Measurements from ENCODE around the gene NQO2. TPM values are rescaled to one million over a fixed set of nuclear protein-coding genes. Genes with fewer than 3 reads are reported as not detected.

The NQO2 gene
- 42.5 and 45.6 TPM in 2 replicates for total RNA-seq

GRCh38 chr6:2999618-3000557, at the start of gene NQO2:
Gene NQO2 (plus strand): TSS chr6:2999894. CDS start chr6:3006553, 6,659 bp downstream.
- Mint-ChIP-seq H3K36me3 (ENCODE audit: low read depth) (peaks cover 18% of the 10 kb centered on the region), H3K4me3 (ENCODE audit: low read depth) (peak within 1 kb of the TSS; percentile 90)

GRCh38 chr6:2950713-2951112, 49.0 kb upstream of the NQO2 start:
- Mint-ChIP-seq H3K36me3 (ENCODE audit: low read depth) (peaks cover 37% of the 10 kb centered on the region), H3K9me3 (no peaks in the 10 kb centered on the region), H3K27me3 (ENCODE audit: low read depth) (no peaks in the 10 kb centered on the region), H3K4me1 (ENCODE audit: low read depth) (peaks cover 19% of the 10 kb centered on the region), H3K4me3 (ENCODE audit: low read depth) (no peak overlapping the region), H3K27ac (no peak overlapping the region)
- intact Hi-C loops (cut with micrococcal nuclease) = no loop called here
- no peak for DNase-seq (ENCODE audit: low spot score)

More at GRCh38 chr6:2999618-3000557, at the start of gene NQO2:
- Mint-ChIP-seq H3K4me1 (ENCODE audit: low read depth) (peaks cover 24% of the 10 kb centered on the region), H3K27me3 (ENCODE audit: low read depth) (no peaks in the 10 kb centered on the region), H3K27ac (peak within 1 kb of the TSS; percentile 91), H3K9me3 (no peaks in the 10 kb centered on the region)
- intact Hi-C loops (cut with micrococcal nuclease) = loop anchor here (1.0 to 2.0 kb wide), 6 partner anchors 11 to 259 kb away; partner anchors contain the start of genes BPHL and PSMG4
- peak; percentile 86 for DNase-seq (ENCODE audit: low spot score)

GRCh38 chr6:2951728-2952127, 48.0 kb upstream of the NQO2 start:
- peaks cover 19% of the 10 kb centered on the region for H3K4me1 Mint-ChIP-seq (ENCODE audit: low read depth)
- peaks cover 37% of the 10 kb centered on the region for H3K36me3 Mint-ChIP-seq (ENCODE audit: low read depth)
- peak overlapping the region; percentile 14 for H3K27ac Mint-ChIP-seq
- no peaks in the 10 kb centered on the region for H3K9me3 Mint-ChIP-seq
- intact Hi-C loops (cut with micrococcal nuclease) = loop anchor here (1.0 kb wide), 3 partner anchors 11 to 38 kb away; no protein-coding TSS in a partner anchor
- no peak overlapping the region for H3K4me3 Mint-ChIP-seq (ENCODE audit: low read depth)
- H3K27me3 Mint-ChIP-seq (ENCODE audit: low read depth) = no peaks in the 10 kb centered on the region
- no peak for DNase-seq (ENCODE audit: low spot score)

GRCh38 chr6:2952557-2953095, 47.1 kb upstream of the NQO2 start:
- intact Hi-C loops (cut with micrococcal nuclease) = loop anchor here (1.0 kb wide), 3 partner anchors 12 to 37 kb away; no protein-coding TSS in a partner anchor
- peak; percentile 53 for DNase-seq (ENCODE audit: low spot score)
- Mint-ChIP-seq H3K9me3 (no peaks in the 10 kb centered on the region), H3K27me3 (ENCODE audit: low read depth) (no peaks in the 10 kb centered on the region), H3K36me3 (ENCODE audit: low read depth) (peaks cover 36% of the 10 kb centered on the region), H3K4me3 (ENCODE audit: low read depth) (peak overlapping the region; percentile 57), H3K4me1 (ENCODE audit: low read depth) (peaks cover 19% of the 10 kb centered on the region), H3K27ac (peak overlapping the region; percentile 86)

GRCh38 chr6:2953098-2953497, 46.6 kb upstream of the NQO2 start:
- Mint-ChIP-seq H3K27ac (no peak overlapping the region), H3K4me1 (ENCODE audit: low read depth) (peaks cover 19% of the 10 kb centered on the region), H3K4me3 (ENCODE audit: low read depth) (no peak overlapping the region), H3K36me3 (ENCODE audit: low read depth) (peaks cover 32% of the 10 kb centered on the region), H3K9me3 (no peaks in the 10 kb centered on the region), H3K27me3 (ENCODE audit: low read depth) (no peaks in the 10 kb centered on the region)
- intact Hi-C loops (cut with micrococcal nuclease) = no loop called here
- DNase-seq (ENCODE audit: low spot score) = no peak

GRCh38 chr6:2956930-2957685, 42.6 kb upstream of the NQO2 start:
- intact Hi-C loops (cut with micrococcal nuclease) = no loop called here
- Mint-ChIP-seq H3K4me1 (ENCODE audit: low read depth) (peaks cover 12% of the 10 kb centered on the region), H3K9me3 (no peaks in the 10 kb centered on the region), H3K36me3 (ENCODE audit: low read depth) (peaks cover 20% of the 10 kb centered on the region), H3K4me3 (ENCODE audit: low read depth) (no peak overlapping the region), H3K27me3 (ENCODE audit: low read depth) (no peaks in the 10 kb centered on the region), H3K27ac (no peak overlapping the region)
- no peak for DNase-seq (ENCODE audit: low spot score)

- no peak overlapping the region for H3K27ac Mint-ChIP-seq
- H3K4me1 Mint-ChIP-seq (ENCODE audit: low read depth) = peaks cover 8% of the 10 kb centered on the region
- intact Hi-C loops (cut with micrococcal nuclease) = no loop called here
- no peaks in the 10 kb centered on the region for H3K9me3 Mint-ChIP-seq
- no peaks in the 10 kb centered on the region for H3K27me3 Mint-ChIP-seq (ENCODE audit: low read depth)
- H3K36me3 Mint-ChIP-seq (ENCODE audit: low read depth) = peaks cover 15% of the 10 kb centered on the region
- H3K4me3 Mint-ChIP-seq (ENCODE audit: low read depth) = no peak overlapping the region
- DNase-seq (ENCODE audit: low spot score) = no peak
Observed at GRCh38 chr6:2957696-2958330, 41.9 kb upstream of the NQO2 start.

- H3K27ac Mint-ChIP-seq = no peak overlapping the region
- H3K4me3 Mint-ChIP-seq (ENCODE audit: low read depth) = no peak overlapping the region
- intact Hi-C loops (cut with micrococcal nuclease) = no loop called here
- peaks cover 10% of the 10 kb centered on the region for H3K36me3 Mint-ChIP-seq (ENCODE audit: low read depth)
- no peak for DNase-seq (ENCODE audit: low spot score)
- peaks cover 3% of the 10 kb centered on the region for H3K4me1 Mint-ChIP-seq (ENCODE audit: low read depth)
- H3K9me3 Mint-ChIP-seq = no peaks in the 10 kb centered on the region
- no peaks in the 10 kb centered on the region for H3K27me3 Mint-ChIP-seq (ENCODE audit: low read depth)
Observed at GRCh38 chr6:2958331-2958711, 41.4 kb upstream of the NQO2 start.

- Mint-ChIP-seq H3K27ac (no peak overlapping the region), H3K36me3 (ENCODE audit: low read depth) (peaks cover 10% of the 10 kb centered on the region), H3K4me3 (ENCODE audit: low read depth) (no peak overlapping the region), H3K9me3 (no peaks in the 10 kb centered on the region), H3K27me3 (ENCODE audit: low read depth) (no peaks in the 10 kb centered on the region), H3K4me1 (ENCODE audit: low read depth) (peaks cover 2% of the 10 kb centered on the region)
- no peak for DNase-seq (ENCODE audit: low spot score)
- intact Hi-C loops (cut with micrococcal nuclease) = no loop called here
Observed at GRCh38 chr6:2958776-2959175, 40.9 kb upstream of the NQO2 start.

- Mint-ChIP-seq H3K27me3 (ENCODE audit: low read depth) (no peaks in the 10 kb centered on the region), H3K4me1 (ENCODE audit: low read depth) (peaks cover 2% of the 10 kb centered on the region), H3K9me3 (no peaks in the 10 kb centered on the region), H3K4me3 (ENCODE audit: low read depth) (no peak overlapping the region), H3K27ac (no peak overlapping the region), H3K36me3 (ENCODE audit: low read depth) (peaks cover 3% of the 10 kb centered on the region)
- no peak for DNase-seq (ENCODE audit: low spot score)
- intact Hi-C loops (cut with micrococcal nuclease) = no loop called here
Observed at GRCh38 chr6:2959909-2960719, 39.6 kb upstream of the NQO2 start.

- no peaks in the 10 kb centered on the region for H3K9me3 Mint-ChIP-seq
- intact Hi-C loops (cut with micrococcal nuclease) = no loop called here
- no peak for DNase-seq (ENCODE audit: low spot score)
- no peaks in the 10 kb centered on the region for H3K27me3 Mint-ChIP-seq (ENCODE audit: low read depth)
- H3K36me3 Mint-ChIP-seq (ENCODE audit: low read depth) = peaks cover 3% of the 10 kb centered on the region
- H3K4me3 Mint-ChIP-seq (ENCODE audit: low read depth) = no peak overlapping the region
- peaks cover 2% of the 10 kb centered on the region for H3K4me1 Mint-ChIP-seq (ENCODE audit: low read depth)
- H3K27ac Mint-ChIP-seq = no peak overlapping the region
Observed at GRCh38 chr6:2960935-2961334, 38.8 kb upstream of the NQO2 start.

GRCh38 chr6:2961506-2961905, 38.2 kb upstream of the NQO2 start:
- Mint-ChIP-seq H3K9me3 (no peaks in the 10 kb centered on the region), H3K27ac (no peak overlapping the region), H3K4me3 (ENCODE audit: low read depth) (no peak overlapping the region), H3K27me3 (ENCODE audit: low read depth) (no peaks in the 10 kb centered on the region), H3K36me3 (ENCODE audit: low read depth) (peaks cover 3% of the 10 kb centered on the region), H3K4me1 (ENCODE audit: low read depth) (peaks cover 2% of the 10 kb centered on the region)
- no peak for DNase-seq (ENCODE audit: low spot score)
- intact Hi-C loops (cut with micrococcal nuclease) = no loop called here
